OCI-LY7 (cell line): Measurements from ENCODE around the gene HAND1. TPM values are rescaled to one million over a fixed set of nuclear protein-coding genes. Genes with fewer than 3 reads are reported as not detected.

Source experiments
- BruUV-seq: library from RNA; stranded (reverse); fragments of 400-500 nt; replicated peaks from 2 replicates; lab custom pipeline; 2021; lab: Mats Ljungman, UMichigan
- CTCF ChIA-PET: fragments of 300-600 bp; sonication (Branson Sonifier 250); formaldehyde crosslinking; loops from one replicate; lab custom pipeline; 2022; ENCODE audit warnings: antibody characterized with exemption; ENCODE audit not compliant: unreplicated experiment; lab: Charles Lee
- POLR2A ChIA-PET: fragments of 300-600 bp; sonication (Branson Sonifier 250); formaldehyde crosslinking; loops from one replicate; lab custom pipeline; 2022; ENCODE audit warnings: antibody characterized with exemption; lab: Charles Lee
- DNase-seq: peaks from one replicate; pipeline ENCODE4 v3.0.0-alpha.2; 2015; ENCODE audit warnings: low spot score
- H2AFZ ChIP-seq: fragments of 200-600 bp; sonication (generic), shearing (Covaris generic); 2 replicates; pipeline ENCODE4 v1.6.1; 2014; ENCODE audit warnings: mild to moderate bottlenecking, antibody characterized with exemption, low read length, moderate library complexity
- H3K27ac ChIP-seq: fragments of 200-600 bp; sonication (generic); 2 replicates; pipeline ENCODE4 v1.5.1; 2014; ENCODE audit warnings: mixed run types, low read depth, mild to moderate bottlenecking, moderate library complexity, low read length, inconsistent platforms; ENCODE audit not compliant: poor library complexity, severe bottlenecking
- H3K36me3 ChIP-seq: fragments of 200-600 bp; sonication (generic); 2 replicates; pipeline ENCODE4 v1.6.1; 2014; ENCODE audit warnings: mild to moderate bottlenecking, antibody characterized with exemption, low read length, moderate library complexity, mixed read lengths; ENCODE audit not compliant: insufficient read depth
- H3K4me1 ChIP-seq: fragments of 200-600 bp; sonication (generic); 2 replicates; pipeline ENCODE4 v1.5.1; 2014; ENCODE audit warnings: mild to moderate bottlenecking, low read length; ENCODE audit not compliant: insufficient read depth, poor library complexity, severe bottlenecking
- H3K4me2 ChIP-seq: fragments of 200-600 bp; sonication (generic); 2 replicates; pipeline ENCODE4 v1.6.1; 2014; ENCODE audit warnings: mild to moderate bottlenecking, low read length
- H3K4me3 ChIP-seq: fragments of 200-600 bp; sonication (generic); 2 replicates; pipeline ENCODE4 v1.5.1; 2014; ENCODE audit warnings: mild to moderate bottlenecking, low read depth, low read length; ENCODE audit not compliant: poor library complexity, severe bottlenecking
- H3K79me2 ChIP-seq: fragments of 200-600 bp; sonication (generic); 2 replicates; pipeline ENCODE4 v1.6.1; 2016; ENCODE audit warnings: low read depth, mild to moderate bottlenecking, low read length, moderate library complexity, mixed read lengths; ENCODE audit not compliant: insufficient read depth
- H3K9me2 ChIP-seq: fragments of 200-600 bp; sonication (generic); 2 replicates; pipeline ENCODE4 v1.6.1; 2016; ENCODE audit warnings: mild to moderate bottlenecking, low read length, mixed read lengths; ENCODE audit not compliant: insufficient read depth
- H3K9me3 ChIP-seq: fragments of 200-600 bp; sonication (generic); 2 replicates; pipeline ENCODE4 v1.6.1; 2014; ENCODE audit warnings: mild to moderate bottlenecking, mixed run types, low read length, mixed read lengths
- H4K20me1 ChIP-seq: fragments of 200-600 bp; sonication (generic); 2 replicates; pipeline ENCODE4 v1.6.1; 2014; ENCODE audit warnings: mild to moderate bottlenecking, antibody characterized with exemption, low read length, moderate library complexity, mixed read lengths; ENCODE audit not compliant: insufficient read depth
- EZH2phosphoT487 ChIP-seq: fragments of 200-600 bp; sonication (generic); IDR thresholded peaks from 2 replicates; pipeline ENCODE4 v1.6.1; 2018; ENCODE audit warnings: low read depth, borderline replicate concordance, mild to moderate bottlenecking, mixed run types, antibody characterized with exemption, low read length, moderate library complexity, mixed read lengths
- intact Hi-C: fragments of 100-400 bp; cut with micrococcal nuclease; formaldehyde crosslinking; loops from one replicate; pipeline ENCODE4 v1.10.0; 2022; ENCODE audit not compliant: unreplicated experiment
- total RNA-seq, 2 experiments: library from RNA; depleted of rRNA in 1 of 2; stranded (reverse); fragments of >200 nt in 1 of 2; shearing (Covaris generic) in 1 of 2; gene quantifications; 2 replicates each; pipeline ENCODE4 v1.2.3, GENCODE V29; 2014 to 2022
- TF ChIP-seq, protein P1 (sequence below): fragments of 200-600 bp; sonication (generic); conservative IDR thresholded peaks from 2 replicates; pipeline ENCODE4 v1.5.1; 2014; ENCODE audit warnings: mild to moderate bottlenecking, antibody characterized with exemption, low read length, moderate library complexity, mixed read lengths

The HAND1 gene
- total RNA-seq, 2 experiments from 2014 or later, result not detected

DNA sequence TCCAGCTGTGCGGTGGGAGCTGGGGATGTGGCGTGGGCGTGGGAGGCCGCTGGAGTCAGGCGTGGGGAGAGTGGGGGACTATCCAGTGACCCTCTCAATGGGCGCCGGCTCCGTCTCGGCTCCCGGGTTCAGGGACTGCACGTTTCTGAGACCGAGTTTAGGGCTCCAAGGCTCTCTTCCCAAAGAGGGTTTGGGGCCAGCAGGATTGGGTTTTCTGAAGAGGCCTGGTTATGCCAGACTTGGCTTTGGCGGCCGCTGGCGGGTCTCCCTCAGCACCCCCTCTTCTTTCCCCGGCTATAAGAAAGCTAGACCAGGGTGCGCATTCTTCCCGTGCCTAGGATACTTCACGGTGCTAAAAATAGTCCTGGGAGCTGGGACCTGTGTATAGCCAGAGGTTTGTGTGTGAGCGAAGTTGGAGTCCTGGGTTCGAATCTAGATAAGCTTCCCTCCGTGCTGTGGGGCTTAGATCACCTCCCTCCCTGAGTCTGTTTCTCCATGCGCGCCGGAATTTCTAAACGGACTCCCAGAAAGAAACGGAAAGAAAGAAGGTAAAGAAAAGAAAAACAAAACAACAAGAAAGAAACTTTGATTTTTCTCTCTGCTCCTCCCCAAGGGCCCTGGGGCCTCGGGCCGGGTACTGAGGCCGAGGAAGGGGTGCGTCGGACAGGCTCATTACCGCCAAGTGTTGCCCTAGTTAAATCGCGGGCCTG is 5.0 kb downstream of the HAND1 start:
- Histone ChIP-seq H3K4me2 (no peak overlapping the region), H4K20me1 (no peaks in the 10 kb centered on the region), H3K4me1 (no peaks in the 10 kb centered on the region), H3K9me3 (no peaks in the 10 kb centered on the region), H3K79me2 (no peaks in the 10 kb centered on the region), H3K36me3 (no peaks in the 10 kb centered on the region), H3K9me2 (no peaks in the 10 kb centered on the region), H3K4me3 (no peak overlapping the region), H2AFZ (no peak overlapping the region), H3K27ac (no peak overlapping the region)
- ChIA-PET CTCF (no interaction called here), POLR2A (no interaction called here)
- no peak for TF ChIP-seq EZH2phosphoT487
- TF ChIP-seq, protein P1, sequence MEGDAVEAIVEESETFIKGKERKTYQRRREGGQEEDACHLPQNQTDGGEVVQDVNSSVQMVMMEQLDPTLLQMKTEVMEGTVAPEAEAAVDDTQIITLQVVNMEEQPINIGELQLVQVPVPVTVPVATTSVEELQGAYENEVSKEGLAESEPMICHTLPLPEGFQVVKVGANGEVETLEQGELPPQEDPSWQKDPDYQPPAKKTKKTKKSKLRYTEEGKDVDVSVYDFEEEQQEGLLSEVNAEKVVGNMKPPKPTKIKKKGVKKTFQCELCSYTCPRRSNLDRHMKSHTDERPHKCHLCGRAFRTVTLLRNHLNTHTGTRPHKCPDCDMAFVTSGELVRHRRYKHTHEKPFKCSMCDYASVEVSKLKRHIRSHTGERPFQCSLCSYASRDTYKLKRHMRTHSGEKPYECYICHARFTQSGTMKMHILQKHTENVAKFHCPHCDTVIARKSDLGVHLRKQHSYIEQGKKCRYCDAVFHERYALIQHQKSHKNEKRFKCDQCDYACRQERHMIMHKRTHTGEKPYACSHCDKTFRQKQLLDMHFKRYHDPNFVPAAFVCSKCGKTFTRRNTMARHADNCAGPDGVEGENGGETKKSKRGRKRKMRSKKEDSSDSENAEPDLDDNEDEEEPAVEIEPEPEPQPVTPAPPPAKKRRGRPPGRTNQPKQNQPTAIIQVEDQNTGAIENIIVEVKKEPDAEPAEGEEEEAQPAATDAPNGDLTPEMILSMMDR, result no peak
- intact Hi-C loops, result no loop called here
- no peak for DNase-seq
- BruUV-seq, result no TSS peak

DNA sequence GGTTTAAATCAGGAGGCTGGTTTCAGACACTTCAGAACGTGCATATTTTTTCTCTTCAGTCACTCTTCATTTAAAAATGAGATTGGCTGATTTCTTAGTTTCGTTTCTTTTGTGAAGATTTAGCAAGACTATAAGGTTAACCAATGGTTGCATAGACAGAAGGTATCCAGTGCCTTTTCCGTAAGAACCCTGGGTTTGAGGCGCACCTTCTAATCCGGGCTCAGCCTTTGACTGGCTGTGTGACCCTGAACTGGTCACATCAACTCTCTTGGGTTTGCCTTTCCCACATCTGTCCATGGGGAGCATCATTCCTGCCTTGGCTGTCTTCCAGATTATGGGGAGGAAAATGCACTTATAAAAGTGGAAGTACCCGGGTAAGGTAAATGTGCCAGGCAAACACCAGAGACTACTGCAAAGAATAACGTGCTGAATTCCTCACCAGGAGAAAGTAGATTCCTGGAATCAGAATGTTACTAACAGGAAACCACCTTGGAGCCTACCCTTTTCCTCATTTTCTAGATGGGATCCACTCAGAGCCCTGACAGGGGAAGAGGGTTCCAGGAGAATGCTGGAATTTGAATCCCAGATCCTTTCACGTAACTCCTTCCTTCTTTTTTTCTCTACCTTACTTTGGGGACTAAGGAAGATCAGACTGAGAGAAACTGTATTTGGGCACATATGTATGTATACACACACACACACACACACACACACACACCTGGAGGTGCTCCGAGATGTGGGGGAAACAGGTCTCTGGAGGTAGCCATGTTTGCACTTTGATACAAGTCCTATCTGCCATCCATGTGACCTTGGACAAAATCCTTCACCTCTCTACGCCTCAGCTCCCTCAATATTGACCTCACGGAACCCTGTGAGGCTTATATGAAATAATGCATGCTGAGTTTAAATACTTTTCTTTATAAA is 6.8 kb downstream of the HAND1 start:
- Histone ChIP-seq H3K4me2 (no peak overlapping the region), H4K20me1 (no peaks in the 10 kb centered on the region), H3K27ac (no peak overlapping the region), H3K9me3 (no peaks in the 10 kb centered on the region), H3K4me1 (no peaks in the 10 kb centered on the region), H3K36me3 (no peaks in the 10 kb centered on the region), H2AFZ (no peak overlapping the region), H3K79me2 (no peaks in the 10 kb centered on the region), H3K4me3 (no peak overlapping the region), H3K9me2 (no peaks in the 10 kb centered on the region)
- CTCF ChIA-PET, result no interaction called here
- intact Hi-C loops, result no loop called here
- TF ChIP-seq, protein P1, result no peak
- TF ChIP-seq EZH2phosphoT487, result no peak
- no peak for DNase-seq
- POLR2A ChIA-PET, result interaction anchor here (0.5 to 1.1 kb wide), 3 partner anchors 22 to 367 kb away, joined by 3 to 4 read pairs (median 3); no protein-coding TSS in a partner anchor
- BruUV-seq, result no TSS peak
